Kidney glomerular epithelial cell (primary cell): Measurements from ENCODE around the gene HLA-DMA.
A peak's percentile ranks its signal among the peaks of the same experiment; 100 is the strongest.
"Not testable (repeated sequence)": the region's sequence is repeated elsewhere in the genome, so short reads cannot be mapped to it uniquely, and the experiment has no call there.

Source experiments
- DNase-seq: peaks from one replicate; lab custom pipeline; 2025; lab: John Stamatoyannopoulos, UW

Gene HLA-DMA

DNA sequence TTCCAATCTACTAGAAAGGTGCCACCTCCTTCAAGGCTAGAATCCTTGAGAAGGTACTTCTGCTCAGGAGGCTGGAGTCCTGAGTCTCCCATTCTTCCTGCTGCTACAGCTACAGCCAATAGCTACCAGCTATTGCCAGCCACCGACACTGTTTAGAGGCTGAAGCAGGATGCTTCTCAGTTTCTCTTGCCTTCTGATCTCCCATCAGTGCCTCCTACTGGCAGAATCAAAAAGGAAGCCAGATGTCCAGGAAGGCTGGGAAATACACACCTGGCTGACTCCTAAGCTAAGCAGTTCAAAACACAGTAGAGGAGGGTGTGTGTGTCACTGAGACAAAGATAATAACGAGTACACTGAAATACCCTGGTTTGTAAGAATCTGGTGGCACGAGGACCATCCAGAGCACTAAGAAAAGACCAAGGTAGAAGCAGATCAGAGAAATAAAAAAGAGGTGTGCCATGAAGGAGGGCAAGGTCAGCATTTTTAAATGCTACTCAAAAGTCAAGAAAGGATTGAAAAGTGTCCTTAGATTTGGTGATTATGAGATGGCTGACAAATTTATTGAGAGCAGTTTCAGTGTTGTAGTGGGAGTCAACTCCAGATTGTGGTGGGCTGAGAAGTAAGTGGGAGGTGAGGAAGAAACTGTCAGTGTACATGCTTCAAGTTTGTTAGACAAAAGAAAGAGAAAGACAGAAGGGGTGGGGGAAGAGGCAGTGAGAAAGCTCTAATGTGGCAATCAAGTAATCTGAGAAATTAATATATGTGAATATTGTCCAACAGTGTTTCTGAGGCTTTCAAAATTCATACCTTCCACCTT, 2.3 kb upstream of the HLA-DMA start:
- no peak for DNase-seq

DNA sequence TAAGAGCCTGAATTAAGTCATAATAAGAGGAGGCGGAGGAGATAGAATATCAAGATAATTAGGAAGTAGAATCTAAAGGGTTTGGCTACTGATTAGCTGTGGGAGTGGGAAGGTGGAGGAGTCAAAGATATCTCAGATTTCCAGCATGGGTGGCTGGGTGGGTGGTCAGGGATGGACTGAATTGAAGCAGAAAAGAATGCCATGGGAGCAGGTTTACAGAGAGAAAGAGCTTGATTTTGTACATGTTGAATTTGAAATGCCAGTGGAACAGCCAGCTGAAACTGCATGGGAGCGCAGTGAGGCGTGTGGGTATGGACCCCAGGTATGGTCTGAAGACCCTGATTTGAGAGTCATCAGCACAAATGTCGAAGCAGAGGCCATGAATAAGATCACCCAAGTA, 1.4 kb upstream of the HLA-DMA start:
- no peak for DNase-seq

DNA sequence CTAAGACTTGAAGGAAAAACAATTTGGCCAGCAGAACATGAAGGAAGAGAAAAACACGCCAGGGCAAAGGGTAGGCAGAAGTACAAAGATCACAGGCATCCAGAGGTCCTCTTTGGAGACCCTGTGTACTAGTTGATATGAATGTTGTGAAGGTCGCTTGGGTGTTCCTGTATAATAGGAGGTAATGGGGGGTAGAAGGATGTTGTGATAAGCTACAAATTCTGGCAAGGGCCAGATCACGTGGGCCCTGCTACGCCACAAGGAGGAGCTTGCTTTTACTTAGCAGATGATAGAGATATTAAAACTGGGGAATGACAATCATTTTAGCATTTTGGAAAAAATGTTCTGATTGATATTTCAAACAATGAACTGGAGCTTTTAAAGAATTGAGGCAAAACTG, 878 bp upstream of the HLA-DMA start:
- no peak for DNase-seq

DNA sequence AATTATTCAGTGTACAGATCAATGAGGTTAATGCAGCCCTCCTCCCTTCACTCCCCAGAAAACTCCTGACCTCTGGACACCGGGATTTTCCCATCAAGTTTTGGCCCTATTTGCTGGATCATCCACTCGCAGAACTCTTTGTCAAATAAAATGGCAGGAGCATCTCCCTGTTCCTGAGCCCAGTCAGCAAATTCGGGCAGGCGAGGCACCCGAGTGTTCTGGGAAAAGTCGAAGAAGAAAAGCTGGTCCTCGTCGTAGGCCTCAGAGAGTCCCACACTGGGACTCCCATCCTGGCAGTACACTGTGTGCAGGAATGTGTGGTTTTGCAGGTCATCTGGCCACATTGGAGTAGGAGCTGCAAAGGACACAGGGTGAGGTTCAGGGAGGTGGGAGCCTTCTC, 2.4 kb downstream of the HLA-DMA start:
- no peak for DNase-seq

DNA sequence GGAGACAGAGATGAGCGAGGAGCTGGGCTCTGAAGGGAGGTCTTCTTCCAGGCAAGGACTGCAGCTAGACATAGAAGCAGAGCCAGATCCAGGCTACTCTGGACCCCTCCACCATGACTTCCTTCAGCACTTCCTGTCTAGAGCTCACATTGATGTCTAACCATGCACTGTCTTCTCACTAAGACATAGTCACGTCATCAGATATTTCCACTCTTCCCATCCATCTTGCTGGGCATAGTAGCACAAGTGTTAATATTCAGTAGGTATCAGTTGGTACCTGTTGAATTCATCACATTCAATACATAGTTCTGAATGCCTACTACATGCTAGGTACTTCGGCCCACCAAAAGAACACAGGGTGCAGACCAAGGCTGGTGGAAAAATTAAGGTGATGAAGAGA, 2.9 kb downstream of the HLA-DMA start:
- no peak for DNase-seq

DNA sequence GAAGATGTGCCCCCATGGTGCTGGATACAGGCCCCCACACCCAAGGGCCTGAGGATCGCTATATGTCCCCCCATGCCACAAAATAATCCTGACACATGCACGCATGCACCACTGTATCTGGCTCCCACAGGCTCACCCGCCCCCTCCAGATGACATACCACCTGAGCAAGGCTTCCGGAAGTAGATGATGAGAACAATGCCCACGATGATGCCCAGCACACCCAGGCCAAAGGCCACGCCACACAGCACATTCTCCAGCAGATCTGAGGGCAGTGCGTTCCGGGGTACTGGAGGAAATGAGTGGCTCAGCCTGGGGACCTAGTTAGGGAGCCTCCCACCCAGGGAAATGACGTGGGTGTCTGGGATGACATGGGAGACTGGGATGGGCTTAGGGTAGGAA, 3.8 kb downstream of the HLA-DMA start:
- DNase-seq, result no peak

DNA sequence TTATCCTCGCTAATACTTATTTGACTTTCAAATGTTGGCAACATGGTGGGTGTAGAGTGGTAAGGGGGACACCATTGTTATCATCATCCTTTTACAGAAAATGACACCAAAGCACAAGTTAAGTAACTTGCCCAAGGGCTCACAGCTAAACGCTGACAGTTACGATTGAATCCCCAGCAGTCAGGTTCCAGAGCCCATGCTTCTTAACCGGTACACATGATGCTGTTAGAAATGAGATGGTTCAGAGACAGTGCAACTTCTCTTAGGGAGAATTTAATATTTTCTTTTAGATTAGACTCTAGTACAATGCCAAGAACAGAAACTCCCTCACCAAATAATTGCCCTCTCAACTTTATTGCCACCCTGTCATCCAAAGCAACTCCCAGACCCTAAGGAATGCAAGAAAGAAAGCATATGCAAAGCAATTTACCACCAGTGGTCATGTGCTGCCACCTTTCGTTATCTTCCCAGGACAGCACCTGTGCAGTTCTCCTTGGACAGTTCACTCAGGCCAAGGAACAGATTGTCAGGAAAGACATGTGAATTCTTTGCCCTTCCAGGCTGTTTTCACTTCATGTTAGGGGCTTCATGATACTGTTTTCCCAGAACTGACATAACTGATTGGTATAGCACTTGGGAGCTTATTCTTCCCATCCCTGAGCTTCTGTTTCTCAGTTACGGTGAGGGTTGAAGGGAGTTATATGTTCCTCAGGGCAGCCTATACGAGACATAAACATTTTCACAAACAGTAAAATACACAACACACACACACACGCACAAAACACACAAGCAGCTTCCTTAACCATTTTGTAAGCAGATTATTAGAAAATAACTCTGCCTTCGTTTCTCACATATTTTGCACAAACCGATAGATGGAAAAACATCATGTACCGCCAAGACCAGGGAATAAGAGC, 5.1 kb downstream of the HLA-DMA start:
- DNase-seq, result peak; percentile 54

DNA sequence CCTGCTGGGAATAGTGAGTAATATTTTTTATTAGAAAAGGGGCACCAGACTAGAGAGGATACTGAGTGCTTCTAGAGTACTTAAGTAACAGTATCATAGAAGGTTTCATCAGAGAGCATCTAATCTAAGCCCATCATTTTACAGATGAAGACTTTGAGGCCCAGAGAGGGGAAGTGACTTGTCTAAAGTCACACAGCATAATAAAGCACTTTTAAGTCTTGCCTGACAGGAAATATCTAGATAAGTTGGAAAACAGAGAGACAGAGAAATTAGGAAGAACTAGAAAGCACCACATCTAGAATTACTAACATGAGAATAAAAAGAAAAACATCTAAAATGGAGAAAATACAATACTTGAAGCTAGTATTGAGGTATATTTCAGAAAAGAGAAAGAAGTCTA, 6.0 kb downstream of the HLA-DMA start:
- DNase-seq, result no peak

DNA sequence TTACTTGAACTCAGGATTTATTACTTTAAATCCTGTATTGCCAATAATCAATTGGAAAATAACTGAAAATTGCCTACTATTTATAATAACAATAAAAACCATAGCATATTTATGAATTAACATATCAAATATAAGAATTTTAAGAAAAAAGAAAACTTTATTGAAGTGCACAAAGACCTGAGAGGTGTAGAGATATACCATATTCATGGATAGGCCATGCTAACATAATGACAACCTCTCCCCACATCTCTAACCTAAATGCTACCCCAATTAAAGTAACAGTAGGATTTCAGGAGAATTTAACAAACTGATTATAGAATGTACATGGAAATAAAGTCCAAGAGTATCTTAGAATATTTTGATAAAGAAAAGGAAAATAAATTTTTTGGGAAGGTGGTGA, 6.9 kb downstream of the HLA-DMA start:
- DNase-seq, result no peak

DNA sequence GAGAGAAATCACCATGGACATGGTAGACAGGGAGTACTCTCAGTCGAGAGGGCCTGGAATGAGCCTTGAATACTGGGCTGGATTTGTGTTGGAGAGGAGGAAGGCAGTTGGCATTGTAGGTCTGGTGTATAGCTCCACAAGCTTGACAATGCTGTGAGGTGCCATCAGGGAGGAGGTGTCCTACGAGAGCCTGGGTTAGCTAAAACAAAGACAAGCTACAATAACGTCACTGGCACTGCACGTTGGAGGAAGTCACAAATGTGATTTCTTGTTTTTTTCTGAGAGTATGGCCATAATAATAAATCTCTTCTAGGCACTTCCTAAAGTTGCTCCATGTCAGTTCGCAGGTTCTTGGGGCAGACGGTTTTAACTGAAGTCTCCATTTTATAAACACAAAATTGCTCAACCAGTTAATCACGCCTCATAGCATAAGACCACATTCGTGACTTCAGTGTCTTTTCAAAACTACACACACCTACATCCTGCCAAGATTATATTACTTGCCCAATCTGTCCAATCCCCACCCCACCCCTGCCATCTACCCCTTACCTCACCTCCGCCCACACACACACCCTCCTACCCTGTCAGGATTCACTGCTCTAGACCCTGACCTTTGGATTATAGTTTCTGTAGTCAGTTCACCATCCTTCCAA, 7.7 kb downstream of the HLA-DMA start:
- DNase-seq, result no peak

DNA sequence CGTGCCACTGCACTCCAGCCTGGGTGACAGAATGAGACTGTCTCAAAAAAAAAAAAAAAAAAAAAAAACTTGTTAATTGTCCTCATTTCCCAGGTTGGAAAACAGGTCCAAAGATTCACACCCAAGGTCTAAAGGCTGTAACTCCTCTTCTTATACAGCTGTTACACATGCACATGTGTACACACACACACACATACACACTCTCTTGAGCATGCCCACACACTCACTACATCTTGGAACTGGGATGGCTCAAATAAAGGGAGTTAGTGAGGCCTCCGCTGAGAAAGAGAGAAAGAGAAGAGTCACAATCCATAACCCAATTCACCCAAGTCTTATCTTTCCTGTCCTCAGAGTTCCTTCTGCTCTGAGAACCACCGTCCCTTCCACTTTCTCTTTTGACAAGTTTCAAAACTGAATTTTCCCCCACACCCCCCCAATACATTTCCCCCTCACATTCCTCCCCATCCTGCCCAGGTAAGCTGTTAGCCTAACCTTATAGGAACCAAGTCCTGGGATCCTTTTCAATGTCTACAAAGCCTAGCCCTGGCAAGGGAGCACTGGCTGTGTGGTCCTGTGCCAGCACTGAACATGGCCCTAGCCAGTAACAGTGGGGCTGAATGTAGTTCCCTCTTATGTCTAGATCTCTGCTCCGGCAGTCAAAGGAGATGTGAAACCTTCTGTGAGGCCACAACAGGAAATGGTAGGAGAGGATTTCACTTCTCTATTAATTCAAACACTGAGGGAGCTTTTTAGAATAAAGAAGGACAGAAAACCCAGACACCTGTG, 8.8 kb downstream of the HLA-DMA start:
- no peak for DNase-seq

DNA sequence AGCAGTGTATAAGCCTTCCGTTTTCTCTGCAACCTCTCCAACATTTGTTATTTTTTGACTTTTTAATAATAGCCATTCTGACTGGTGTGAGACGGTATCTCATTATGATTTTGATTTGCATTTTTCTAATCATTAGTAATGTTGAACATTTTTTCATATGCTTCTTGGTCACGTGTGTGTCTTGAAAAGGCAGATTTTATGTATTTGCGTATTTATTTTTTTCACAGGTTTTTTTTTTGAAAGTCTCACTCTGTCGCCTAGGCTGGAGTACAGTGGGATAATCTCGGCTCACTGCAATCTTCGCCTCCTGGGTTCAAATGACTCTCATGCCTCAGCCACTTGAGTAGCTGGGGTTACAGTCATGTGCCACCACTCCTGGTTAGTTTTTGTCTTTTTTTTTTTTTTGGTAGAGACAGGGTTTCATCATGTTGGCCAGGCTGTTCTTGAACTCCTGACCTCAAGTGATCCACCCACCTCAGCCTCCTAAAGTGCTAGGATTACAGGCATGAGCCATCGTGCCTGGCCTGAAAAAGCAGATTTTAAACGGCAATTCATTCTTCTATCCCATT, 10.3 kb downstream of the HLA-DMA start:
- not testable (repeated sequence) for DNase-seq

DNA sequence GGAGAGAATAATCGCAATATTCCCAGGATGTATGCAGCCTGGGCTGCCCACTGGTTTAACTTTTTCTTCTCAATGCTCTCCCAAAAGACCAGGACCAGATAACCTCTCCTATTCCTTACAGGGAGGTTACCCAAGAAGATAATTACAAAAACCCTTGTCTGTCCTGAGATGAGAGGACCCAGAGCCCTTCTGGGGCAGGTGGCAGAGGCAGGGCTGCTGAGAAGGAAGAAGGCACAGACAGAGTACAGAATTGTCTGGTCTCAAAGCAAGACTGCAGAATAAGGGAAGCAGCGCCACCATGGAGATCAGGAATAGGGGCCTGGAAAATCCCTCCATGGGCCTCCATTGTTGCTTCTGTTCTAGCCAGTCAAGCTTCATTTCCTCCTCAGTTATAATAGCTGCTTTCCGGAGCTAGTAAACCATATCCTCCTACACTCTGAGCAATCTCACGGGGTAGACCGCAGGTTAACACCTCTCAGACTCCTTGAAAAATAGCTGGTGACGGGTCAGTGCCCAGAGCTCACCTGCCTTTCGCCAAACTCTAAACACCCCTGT, 11.6 kb downstream of the HLA-DMA start:
- DNase-seq, result peak; percentile 89

DNA sequence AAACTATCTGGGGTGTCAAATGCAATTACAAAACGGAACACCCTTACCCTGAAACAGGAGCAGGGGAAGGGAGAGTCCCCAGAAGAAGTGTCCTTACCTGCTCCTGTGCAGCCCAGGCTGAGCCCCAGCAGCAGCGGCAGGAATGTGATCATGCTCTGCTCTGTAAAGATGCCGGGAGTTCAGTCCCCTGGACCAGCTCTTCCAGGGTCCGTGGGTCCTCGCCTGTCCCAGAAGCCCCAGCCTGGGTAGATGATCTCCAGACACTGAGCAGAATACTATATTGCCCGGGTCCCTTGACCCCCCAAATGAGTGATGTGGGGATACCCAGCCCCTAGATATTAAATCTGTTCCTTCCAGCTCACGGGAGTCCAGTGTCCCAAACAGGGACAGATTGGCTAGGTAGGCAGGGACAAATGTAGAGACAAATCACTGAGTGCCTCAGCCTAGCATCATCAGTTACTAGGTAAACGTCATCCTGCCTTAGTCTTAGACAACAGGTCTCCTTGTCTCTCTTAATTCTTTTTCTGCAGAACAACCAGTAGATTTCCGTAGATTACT, 12.2 kb downstream of the HLA-DMA start, which contains the start of gene HLA-DMB:
HLA-DMB (minus strand) TSS at position 373 of the 558 bp plus-strand sequence; CDS start at position 152, 221 bp downstream.
- peak; percentile 71 for DNase-seq

DNA sequence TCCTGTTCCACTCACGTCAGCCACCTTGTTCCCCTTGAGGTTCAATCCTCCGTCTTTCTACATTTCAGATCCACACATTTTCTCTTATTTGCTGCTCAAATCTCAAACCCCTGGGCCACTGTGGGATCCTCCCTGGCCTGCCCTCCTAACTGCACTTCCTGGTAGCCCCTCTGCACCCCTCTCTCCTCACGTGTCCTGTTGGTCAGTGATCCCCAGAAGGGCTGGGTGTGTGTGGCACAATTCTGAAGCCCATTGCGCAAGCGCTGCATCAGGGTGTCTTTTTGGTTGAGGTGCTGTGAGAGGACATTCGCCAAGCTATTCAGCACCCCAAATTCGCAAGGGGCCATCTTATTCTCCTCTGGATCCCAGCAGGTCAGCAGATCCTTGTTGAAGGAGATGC, 14.4 kb downstream of the HLA-DMA start:
- DNase-seq, result no peak

DNA sequence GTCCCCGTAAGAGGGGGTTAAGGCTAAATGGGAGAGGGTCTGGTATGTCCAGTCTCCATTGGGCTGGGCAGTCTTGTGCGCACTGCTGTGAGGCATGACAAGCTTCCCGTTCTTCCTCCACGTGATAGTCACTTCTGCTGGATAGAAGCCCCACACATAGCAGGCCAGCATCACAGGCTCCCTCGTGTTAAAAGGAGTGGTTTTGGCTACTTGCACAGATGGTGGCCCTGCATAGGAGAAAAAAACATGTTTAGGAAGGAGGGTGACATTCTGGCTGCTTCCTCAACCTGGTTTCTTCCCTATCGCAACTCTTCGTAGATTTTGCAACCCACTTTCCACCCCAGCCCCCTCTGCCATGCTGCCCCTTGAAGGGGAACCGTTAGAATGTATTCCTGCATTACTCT, 15.7 kb downstream of the HLA-DMA start:
- no peak for DNase-seq

DNA sequence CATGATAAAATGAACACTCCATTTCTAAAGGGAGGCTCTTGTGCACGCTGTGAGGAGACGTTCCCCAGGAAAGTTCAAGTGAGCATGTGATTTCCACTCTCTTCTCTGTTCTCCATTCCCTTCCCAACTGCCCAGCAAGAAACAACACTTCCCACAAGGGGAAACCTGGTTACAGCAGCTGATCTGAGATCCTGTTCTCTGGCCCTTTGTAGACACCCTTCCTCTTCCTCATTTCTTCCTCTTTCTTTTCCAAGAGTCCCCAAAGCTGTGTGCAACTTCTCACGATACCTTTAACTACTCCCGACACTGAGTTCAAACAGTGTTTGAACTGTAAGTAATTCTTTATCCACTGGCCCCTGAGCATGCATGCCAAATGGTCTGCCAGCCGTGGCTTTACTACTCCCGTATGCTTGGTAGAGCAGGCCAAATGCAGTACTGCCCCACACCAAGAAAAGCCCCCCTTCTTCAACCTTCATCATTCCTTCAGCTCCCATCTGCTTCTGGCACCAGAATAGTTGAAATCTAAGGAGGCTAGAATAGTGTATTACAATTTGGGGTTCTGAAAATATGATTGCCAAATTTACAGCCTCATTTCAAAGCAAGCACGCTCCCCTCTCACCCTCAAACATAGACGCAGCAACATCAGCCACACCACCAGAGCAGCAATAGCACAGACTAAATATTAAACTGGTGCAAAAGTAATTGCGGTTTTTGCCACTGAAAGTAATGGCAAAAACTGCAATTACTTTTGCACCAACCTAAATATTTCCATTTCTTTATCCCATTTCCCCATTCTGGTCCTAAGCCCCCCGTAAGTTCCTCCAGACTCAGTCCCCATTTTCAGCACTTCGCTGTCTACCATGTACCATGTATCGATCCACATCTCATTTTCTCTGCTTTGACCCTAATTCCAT, 16.4 kb downstream of the HLA-DMA start:
- DNase-seq, result peak; percentile 20

DNA sequence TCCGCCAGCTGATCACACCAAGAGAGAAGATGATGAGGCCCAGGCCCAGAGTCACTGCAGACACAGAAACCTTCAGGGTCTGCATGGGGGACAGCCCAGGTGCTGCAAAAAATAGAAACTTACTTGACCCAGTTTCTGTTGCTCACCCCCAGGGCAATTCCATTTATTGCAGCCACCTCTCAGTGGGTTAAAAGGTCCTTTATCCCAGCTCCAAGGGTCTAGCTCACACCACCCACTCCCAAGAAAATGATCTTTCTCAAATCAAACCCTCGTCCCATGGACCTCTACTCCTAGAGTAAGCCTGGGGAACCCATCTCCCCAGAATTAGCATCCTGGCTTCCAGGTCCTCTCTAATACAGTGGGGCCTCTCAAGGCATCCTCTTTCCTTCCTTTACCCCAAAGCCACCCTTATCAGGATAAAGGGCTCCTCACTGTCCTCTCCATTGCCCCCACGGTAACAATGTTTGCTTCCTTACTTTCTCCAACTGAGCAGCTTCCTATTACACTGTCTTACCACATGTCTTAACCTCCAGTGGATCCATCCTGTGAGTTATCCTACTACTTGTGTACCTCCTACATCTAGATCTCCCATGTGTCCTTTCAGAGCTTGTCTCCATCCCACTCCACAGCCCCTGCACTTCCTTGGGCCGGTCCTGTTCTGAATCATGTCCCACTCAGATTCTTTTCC, 17.2 kb downstream of the HLA-DMA start:
- DNase-seq, result no peak

DNA sequence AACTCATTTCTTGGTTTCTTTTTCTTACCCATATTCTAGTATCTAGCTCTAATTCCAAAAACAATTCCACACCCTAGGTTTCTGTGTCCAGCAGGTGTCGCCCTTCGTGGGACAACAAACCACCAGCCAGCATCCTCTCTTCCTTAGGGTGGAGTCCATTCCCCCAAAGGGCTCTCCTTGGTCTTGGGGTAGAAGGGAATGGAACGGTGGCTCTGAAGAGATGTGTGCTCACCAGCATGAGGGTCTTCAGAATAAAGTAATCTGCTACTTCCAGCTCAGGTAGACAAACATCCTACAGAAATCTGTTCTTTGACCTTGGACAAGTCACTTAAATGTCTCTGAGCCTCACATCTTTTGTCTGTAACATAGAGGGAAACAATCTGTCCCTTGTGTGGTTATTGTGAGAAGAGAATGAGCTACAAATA, 19.2 kb downstream of the HLA-DMA start:
- peak; percentile 12 for DNase-seq
